Measurements from ENCODE around the gene LATS2. TPM values are rescaled to one million over a fixed set of nuclear protein-coding genes. Genes with fewer than 3 reads are reported as not detected.
"Not testable (repeated sequence)": the region's sequence is repeated elsewhere in the genome, so short reads cannot be mapped to it uniquely, and the experiment has no call there.

Gene LATS2
- total RNA-seq, 1 donor from 2014 or later: 48.7 TPM

DNA sequence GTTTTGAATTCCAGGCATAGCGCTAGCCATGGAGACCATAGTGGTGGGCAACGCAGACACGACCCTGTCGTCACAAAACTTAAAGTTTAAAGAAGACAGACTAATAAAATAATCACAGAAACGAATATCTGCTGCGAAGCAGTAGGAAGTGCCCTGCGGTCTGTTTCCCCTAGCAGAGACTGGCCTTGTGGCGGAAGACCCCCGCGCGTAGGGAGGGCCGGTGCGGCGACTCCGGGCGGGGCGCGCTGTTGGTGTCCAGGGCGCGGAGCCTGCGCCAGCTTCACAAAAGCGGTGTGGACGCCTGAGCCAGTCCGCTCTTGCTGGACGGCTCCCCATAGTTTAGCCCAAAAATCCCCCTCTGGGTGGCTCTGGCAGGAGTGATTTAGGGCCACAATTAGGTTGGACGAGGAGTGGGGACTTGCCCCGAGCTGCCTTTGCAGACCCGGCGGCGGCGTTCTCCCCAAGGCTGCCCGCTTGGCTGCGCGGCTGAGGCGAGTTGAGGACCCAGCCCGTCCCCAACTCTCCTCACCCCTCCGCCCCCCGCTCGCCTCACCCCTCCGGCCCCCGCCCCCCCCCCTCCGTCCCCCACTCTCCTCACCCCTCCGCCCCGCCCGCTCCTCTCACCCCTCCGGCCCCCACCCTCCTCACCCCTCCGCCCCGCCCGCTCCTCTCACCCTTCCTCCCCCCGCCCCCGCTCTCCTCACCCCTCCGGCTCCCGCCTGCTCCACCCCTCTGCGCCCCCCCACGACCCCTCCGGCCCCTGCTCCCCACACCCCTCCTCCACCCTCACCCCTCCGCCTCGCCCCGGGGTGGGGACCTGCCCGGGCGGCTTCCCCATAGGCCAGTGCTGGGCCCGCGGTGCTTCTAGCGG is 14.2 kb upstream of the LATS2 start:
- no peak for DNase-seq (ENCODE audit: low spot score)

DNA sequence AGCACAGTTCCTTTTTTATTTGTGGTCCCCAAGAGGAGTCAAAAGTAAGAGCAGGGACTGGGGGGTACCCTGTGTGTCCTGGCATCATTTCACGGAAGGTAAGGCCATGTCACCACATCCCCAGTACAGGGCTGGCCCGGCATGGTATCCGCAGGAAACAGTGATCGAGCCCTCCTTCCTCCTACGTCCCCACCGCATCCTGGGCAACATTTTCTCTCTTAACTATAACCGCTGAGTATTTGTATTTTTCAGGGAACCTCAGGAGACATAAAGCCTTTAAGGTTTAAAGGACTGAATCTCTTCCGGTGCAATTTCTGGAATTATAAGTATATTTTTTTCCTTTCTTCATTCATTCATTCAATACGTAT is 13.6 kb upstream of the LATS2 start:
- DNase-seq (ENCODE audit: low spot score): no peak

DNA sequence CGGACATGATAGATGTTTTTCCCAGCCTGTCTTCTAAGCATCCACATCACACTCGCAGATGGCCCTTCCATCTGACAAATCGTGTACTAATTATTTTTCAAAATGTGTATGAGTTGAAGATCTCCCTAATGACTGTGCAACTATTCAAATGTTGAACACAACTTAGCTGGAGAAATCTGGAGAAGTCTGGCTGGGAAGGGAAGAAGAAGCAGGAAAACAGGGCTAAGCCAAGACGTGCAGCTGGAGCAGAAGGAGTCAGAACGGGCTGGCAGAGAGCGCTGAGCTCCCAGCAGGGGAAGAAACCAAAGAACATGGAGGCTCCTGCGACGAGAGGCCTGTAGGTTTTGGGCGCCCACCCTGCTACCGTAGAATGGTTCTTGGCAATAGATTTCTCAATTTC is 13.2 kb upstream of the LATS2 start:
- no peak for DNase-seq (ENCODE audit: low spot score)

DNA sequence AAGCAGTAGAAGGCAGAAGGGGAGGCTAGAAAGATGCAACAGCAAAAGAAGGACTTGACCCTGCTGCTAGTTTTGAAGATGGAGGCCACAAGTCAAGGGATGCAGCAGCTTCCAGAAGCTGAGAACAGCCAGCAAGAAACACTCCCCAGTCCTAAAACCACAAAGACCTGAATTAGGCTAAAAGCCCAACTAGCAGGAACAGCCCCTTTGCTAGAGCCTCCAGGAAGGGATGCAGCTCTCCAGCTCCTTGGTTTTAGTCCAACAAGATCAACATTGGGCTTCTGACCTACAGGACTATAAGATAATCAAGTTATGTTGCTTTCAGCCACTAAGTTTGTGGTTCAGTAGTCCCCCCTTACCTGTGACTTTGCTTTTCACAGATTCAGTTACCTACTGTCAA is 10.5 kb upstream of the LATS2 start:
- no peak for DNase-seq (ENCODE audit: low spot score)

DNA sequence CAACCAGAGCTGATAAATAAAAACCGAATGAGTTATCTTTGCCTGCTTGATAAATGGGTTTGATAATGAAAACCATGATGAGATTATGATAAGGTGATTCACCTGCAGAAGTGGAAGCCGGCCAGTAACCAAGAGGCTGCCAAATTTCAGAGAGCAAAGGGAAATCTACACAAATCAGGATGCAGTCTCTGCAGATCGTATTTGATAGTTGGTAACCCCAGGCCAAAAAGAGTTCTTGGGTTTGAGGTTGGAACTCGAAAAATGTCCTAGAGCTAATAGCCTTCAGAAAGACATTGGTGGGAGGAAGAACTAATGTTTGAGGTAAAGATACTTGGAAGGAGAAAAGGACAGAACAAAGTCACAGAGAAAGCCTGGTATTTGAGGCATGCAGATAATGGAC is 9.6 kb upstream of the LATS2 start:
- DNase-seq (ENCODE audit: low spot score): no peak

DNA sequence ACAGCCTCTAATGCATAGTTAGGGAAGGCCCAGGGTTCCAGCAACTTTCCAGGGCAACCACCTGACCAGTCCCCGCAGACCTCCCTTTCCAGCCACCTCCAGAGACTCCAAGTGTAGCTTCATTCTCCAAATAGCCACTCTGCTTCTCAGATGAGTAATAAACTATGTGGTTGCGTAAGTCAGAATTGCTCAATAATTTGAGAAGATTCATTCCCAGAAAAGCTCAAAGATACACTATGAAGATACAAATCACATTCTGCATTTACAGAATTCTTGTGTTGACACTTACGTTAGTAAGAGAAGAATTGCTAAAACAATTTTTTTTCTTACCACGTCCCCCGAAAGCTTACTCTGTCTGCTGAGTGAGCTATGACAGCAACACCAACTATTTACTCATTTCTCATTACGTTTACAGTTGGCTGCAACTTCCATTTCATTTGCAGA is 8.2 kb upstream of the LATS2 start:
- no peak for DNase-seq (ENCODE audit: low spot score)

DNA sequence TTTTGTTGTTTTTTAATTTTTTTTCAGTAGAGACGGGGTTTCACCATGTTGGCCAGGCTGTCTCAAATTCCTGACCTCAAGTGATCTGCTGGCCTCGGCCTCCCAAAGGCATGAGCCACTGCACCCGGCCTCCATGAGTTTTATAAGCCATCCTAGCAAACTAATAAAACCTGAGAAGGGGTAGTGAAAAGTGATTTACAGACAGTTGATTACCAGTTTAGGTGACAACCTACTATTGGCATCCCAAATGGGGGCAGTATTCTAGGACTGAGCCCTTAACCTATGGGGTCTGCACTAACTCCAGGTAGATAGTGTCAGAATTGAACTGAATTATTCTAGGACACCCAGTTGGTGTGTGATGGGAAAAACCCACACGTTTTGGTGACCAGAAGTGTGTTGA is 6.5 kb upstream of the LATS2 start:
- DNase-seq (ENCODE audit: low spot score): no peak

DNA sequence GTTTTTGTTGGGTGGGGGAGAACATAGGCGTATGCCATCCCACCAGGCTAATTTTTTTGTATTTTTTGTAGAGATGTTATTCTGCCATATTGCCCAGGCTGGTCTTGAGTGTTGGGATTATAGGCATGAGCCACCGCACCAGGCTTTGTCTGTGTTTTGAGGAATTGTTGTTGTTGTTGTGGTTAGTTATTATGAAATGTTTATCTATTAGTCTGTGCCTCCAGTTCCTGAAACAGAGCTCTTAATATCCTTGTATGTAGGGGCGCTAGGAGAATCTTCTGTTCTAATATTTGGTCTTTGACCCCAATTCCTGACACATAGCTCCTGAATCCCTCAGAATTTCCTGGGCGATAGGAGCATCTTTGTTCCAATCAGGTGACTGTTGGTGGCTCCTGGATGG is 5.6 kb upstream of the LATS2 start:
- no peak for DNase-seq (ENCODE audit: low spot score)

DNA sequence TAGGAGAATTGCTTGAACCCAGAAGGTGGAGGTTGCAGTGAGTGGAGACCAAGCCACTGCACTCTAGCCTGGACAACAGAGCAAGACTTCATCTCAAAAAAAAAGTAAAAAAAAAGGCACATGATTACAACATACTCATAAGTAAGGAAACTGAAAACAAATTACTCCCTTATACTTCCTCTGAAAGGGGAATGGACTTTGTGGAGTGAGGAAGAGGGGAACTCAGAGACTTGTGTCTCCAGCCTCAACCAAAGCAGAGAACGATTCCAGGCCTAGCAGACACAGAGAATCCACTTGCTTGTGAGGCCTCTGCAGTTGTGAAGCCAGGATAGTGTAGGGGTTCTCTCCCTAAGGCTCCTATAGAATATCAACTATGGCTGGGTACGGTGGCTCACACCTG is 4.3 kb upstream of the LATS2 start:
- DNase-seq (ENCODE audit: low spot score): no peak

DNA sequence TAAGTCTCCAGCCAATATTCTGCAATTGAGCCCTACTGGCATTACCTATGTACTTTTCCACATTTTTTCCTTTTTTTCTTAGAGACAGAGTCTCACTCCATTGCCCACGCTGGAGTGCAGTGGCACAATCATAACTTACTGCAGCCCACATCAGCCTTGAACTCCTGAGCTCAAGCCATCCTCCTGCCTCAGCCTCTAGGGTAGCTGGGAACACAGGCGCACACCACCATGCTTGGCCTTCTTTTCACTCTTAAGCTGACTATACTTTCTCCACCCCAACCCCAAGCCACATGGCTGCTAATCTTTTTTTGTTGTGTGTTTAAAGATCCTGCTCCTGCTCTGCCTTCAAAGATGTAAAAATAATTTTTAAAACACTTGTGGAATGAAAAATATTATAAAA is 1.6 kb upstream of the LATS2 start:
- DNase-seq (ENCODE audit: low spot score): no peak

DNA sequence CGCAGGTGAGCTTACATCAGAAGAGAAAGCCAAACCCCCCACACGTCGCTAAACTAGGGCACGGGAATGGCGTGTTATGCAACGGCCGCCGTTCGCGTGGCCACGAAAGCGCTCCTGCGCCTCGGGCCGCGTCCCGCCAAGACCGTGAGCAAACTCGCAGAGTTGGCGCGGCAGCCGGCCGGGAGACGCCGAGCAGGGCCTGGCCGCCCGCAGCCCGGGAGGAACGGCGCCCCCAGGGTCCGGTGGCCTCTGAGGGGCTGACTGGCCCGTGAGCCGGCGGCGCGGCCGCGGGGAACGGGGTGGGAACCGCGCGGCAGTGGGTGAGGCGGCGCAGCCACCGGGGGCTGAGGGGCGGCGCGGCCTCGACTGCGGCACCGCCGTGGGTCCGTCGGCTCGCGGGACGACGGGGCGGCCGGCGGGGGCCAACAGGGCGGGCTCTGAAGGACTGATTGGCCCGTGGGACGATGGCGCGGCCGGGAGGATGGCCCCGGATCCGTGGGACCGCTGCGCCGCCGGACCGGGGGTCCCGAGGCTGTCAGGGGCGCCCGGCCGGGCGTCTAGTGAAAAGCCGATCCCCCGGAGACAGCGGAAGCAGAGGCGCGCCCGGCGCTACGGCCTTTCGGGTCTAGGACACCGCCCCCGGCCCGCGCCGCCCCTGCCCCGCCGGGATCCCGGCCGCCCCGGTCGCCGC is 903 bp downstream of the LATS2 start:
- no peak for DNase-seq (ENCODE audit: low spot score)

DNA sequence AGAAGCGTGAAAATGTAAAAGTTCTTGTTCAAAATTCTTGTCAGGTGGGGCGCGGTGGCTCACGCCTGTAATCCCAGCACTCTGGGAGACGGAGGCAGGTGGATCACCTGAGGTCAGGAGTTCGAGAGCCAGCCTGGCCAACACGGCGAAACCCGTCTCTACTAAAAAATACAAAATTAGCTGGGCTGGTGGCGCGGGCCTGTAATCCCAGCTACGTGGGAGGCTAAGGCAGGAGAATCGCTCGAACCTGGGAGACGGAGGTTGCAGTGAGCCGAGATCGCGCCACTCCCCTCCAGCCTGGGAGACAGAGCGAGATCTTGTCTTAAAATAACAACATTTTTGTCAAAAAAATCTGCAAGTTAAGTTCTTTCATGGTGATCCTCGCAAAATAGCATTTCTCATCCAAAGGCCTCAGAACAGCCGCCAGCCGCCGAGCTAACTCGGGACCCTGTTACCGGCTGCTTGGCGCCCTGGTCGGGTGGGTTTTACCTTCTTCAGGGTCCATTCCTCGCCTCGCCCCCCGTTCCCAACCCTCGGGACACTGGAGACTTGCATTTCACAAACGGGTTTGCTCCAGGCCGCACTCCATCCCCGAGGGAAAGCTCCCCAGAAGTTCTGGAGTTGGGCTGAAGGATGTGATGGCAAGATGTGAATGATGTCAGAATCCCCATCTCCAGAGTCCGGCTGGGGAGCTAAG is 1.6 kb downstream of the LATS2 start:
- DNase-seq (ENCODE audit: low spot score): no peak

DNA sequence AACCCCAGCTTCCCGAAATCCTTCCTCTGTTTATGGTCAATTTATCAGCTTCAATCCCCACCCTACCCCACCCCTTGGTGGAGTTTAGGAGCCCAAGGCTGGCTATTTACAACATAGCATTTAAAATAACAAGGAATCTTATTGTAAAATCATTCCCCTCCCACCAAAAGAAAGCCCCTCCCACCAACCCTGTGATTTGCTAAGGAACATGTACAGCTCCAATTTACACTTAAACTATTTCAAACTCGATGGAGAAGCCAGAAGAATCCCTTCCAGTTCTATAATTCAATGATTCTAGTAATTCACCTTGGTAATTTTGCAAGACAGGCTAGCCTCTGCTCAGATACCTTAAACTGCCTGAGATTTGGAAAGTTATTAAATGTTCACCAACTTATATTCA is 3.0 kb downstream of the LATS2 start:
- DNase-seq (ENCODE audit: low spot score): no peak

DNA sequence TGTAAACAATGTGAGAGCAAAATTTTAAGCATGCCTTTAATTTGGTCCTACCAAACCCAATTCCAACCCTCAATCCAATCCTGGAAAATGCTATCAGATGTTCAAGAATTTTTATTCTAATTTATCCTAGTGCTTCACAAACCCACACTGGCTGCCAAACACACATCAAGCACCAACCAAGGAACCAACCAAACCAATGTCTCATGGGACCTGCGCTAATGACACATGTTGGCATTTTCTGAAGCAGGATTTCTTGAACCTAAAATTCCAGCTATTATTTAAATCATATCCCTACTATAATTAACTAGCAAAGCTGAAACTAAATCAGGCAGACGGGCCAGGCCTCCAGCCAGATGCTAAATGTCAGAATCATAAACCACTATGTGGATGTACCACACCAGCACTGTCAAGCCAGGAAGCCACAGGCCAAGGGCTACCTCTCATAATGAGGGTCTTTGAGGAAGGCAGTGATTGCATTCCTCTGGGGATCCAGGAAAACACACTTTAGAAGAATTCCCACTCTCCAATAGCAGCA is 5.8 kb downstream of the LATS2 start:
- no peak for DNase-seq (ENCODE audit: low spot score)

DNA sequence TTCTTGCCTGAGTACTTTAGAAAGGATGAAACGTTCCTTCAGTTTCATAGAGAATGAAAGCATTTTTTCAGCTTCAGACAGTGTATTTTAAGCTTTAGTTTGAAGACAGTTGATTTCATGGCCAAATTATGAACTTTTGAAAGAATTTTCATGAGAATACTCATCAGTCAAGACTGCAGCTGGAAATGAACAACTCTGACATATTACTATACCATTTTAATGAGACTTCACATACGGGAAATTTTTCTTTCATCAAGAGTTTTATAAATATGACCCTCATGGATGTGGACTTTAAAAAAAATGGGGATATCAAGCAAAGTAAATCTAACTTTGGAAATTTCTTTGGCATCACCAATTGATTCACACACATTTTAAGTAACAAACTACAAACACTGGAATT is 6.4 kb downstream of the LATS2 start:
- no peak for DNase-seq (ENCODE audit: low spot score)

DNA sequence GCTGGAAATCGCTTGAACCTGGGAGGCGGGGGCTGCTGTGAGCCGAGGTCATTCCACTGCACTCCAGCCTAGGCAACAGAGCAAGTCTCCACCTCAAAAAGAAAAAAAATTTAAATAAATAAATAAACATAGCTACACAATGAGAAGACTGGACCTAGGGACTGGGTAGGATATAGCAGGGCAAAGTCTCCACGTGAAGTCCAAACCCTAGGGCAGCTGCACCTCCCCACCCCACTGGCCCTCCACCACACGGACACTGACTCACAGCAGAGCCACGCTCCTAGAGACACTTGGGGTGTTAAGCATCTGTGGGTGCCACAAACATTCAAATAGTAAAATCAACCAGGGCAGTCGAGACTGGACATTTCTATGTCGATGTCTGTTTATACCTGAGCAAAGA is 7.1 kb downstream of the LATS2 start:
- no peak for DNase-seq (ENCODE audit: low spot score)

DNA sequence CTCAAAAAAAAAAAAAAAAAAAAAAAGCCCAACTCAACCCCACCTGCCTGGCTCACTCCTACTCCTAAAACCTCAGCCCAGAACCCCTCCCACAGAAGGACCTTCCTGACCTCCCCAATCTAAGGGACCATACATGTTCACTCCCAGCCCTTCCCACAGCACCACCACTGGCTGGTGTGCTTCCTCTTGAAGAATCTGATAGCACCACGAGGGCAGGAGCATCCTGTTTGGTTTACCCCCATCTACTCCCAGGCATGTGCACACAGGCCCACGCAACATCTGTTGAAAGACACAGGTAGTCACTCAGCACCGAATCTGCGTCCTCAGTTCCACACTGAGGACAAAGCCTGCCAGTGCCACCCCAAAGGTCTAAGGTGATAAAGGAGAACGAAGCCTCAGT is 8.2 kb downstream of the LATS2 start:
- no peak for DNase-seq (ENCODE audit: low spot score)

DNA sequence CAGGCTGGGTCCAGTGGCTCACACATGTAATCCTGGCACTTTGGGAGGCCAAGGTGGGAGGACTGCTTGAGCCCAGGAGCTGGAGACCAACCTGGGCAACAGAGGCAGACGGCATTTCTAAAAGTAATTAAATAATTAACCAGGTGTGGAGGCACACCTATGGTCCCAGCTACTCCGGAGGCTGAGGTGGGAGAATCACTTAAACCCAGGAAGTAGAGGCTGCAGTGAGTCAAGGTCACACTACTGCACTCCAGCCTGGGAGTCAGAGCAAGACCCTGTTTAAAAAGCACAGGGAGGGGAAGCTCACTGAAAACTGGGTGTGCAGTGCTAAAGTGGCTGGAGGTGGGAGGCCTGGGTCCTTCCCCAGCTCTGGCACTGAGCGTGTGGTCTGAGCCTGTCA is 9.7 kb downstream of the LATS2 start:
- no peak for DNase-seq (ENCODE audit: low spot score)

DNA sequence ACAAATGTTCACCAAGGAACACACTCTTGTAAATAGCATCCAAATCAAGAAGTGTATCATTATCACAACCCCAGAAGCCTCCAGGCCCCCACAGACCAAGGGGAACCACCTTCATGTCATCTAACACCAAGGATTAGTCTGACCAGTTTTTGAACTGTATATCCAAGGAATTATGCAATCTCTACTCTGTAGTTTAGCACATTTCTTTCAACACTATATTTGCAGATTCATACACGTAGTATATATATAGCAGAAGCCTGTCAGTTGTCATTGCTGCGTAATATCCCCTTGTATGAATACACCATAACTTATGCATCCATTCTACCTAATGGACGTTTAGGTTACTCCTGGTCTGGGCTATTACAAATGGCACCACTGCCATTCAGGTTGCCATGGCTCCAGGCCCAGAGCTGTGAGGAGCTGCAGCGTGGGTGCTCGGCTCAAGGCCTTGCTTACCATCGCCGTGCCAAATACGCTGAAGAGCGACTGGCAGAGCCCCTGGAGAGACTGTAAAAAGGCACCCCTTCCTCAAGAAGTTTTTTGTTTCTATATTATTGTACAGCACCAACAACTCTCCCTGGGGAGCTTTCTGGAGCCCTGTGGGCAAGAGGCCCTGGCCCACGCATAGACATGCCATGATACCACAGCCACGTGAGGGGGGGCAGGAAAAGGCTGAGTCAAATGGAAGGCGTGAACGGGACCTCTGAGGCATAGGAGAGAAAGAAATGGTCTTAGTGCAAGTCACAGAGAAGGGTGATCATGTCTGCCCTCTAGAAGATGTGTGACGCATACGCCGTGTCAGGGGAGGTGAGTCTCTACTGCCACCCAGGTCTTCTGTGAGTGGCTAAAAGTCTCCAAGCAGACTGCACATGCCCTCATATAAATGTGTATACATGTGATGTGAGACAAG is 10.8 kb downstream of the LATS2 start:
- DNase-seq (ENCODE audit: low spot score): no peak

DNA sequence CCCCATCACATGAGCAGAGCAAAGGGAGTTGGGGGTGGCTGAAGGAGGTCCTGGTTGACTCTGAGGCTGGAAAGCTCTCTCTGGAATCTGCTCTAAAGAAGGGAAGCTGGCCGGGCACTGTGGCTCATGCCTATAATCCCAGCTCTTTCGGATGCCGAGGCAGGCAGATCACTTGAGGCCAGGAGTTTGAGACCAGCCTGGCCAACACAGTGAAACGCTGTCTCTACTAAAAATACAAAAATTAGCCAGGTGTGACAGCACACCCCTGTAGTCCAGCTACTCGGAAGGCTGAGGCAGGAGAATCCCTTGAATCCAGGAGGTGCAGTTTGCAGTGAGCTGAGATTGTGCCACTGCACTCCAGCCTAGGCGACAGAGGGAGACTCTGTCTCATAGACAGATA is 11.7 kb downstream of the LATS2 start:
- DNase-seq (ENCODE audit: low spot score): not testable (repeated sequence)
